HepG2 (cell line): ENCODE data around the gene DAZAP1. TPM values are rescaled to one million over a fixed set of nuclear protein-coding genes. Genes with fewer than 3 reads are reported as not detected.

Experiments used
- ATAC-seq: fragments of 200-7000 bp; cut with Tn5 transposase; 3 replicates; pipeline ENCODE4 v1.9.1; 2020; ENCODE audit warnings: mild to moderate bottlenecking, moderate library complexity
- BruUV-seq: library from RNA; stranded (reverse); fragments of 400-500 nt; replicated peaks from 2 replicates; lab custom pipeline; 2021; lab: Mats Ljungman, UMichigan
- CTCF ChIA-PET: fragments of 300-600 bp; formaldehyde crosslinking; extraction: SDS; loops from one replicate; lab custom pipeline; 2021; ENCODE audit warnings: low total read pairs, inconsistent platforms, low intra/inter-chr PET ratio; lab: Yijun Ruan, JAX
- POLR2A ChIA-PET: fragments of 350-600 bp; sonication (Branson Sonifier 250); formaldehyde crosslinking; loops from one replicate; lab custom pipeline; 2020; ENCODE audit warnings: antibody characterized with exemption, inconsistent platforms; lab: Yijun Ruan, JAX
- DNase-seq: peaks from one replicate; pipeline ENCODE4 v3.0.0-alpha.2; 2015; ENCODE audit warnings: low spot score
- FAIRE-seq: peaks from 3 replicates; lab custom pipeline; 2011; peaks lifted over from hg19 to GRCh38; lab: Jason Lieb, UNC
- H2AFZ ChIP-seq: one replicate; pipeline ENCODE4 v1.6.1; 2011; ENCODE audit warnings: low read length, inconsistent platforms
- H3K27ac ChIP-seq: fragments of 300-600 bp; 3 replicates; pipeline ENCODE4 v1.8.0; 2011; ENCODE audit warnings: mixed run types, mild to moderate bottlenecking, mixed read lengths, low read length, inconsistent platforms; ENCODE audit not compliant: insufficient read depth; ENCODE audit errors: extremely low read length
- H3K27me3 ChIP-seq, 2 experiments: fragments of 200-600 bp in 1 of 2; 2 replicates in 1 of 2; 3 replicates in 1 of 2; pipeline versions ENCODE4 v1.6.0 to v1.8.0; 2011; ENCODE audit warnings: low read length in 2 of 2, mild to moderate bottlenecking in 2 of 2, moderate library complexity in 2 of 2, inconsistent platforms in 1 of 2; ENCODE audit not compliant: insufficient read depth in 2 of 2, control insufficient read depth in 1 of 2
- H3K36me3 ChIP-seq, 2 experiments: fragments of 200-600 bp in 1 of 2; replicated peaks in 1 of 2; 2 replicates in 1 of 2; 3 replicates in 1 of 2; pipeline versions ENCODE4 v1.5.1 to v1.8.0; 2011; ENCODE audit warnings: low read length in 2 of 2, inconsistent platforms in 1 of 2; ENCODE audit not compliant: insufficient read depth in 2 of 2, control insufficient read depth in 1 of 2
- H3K4me1 ChIP-seq: 2 replicates; pipeline ENCODE4 v1.5.1; 2012; ENCODE audit warnings: low read length, inconsistent platforms; ENCODE audit not compliant: insufficient read depth
- H3K4me2 ChIP-seq: 2 replicates; pipeline ENCODE4 v1.6.0; 2011; ENCODE audit warnings: low read depth, low read length, inconsistent platforms
- H3K4me3 ChIP-seq, 3 experiments: fragments of 200-600 bp in 1 of 3; sonication (generic), shearing (Covaris generic) in 1 of 3; replicated peaks in 1 of 3; 2 replicates each; pipeline ENCODE4 v1.5.1; 2011 to 2016; ENCODE audit warnings: low read length in 3 of 3, inconsistent platforms in 2 of 3, low read depth in 2 of 3, mild to moderate bottlenecking in 2 of 3, control low read depth in 1 of 3, mixed read lengths in 1 of 3; ENCODE audit not compliant: insufficient read depth in 1 of 3
- H3K79me2 ChIP-seq: one replicate; pipeline ENCODE4 v1.6.1; 2011; ENCODE audit warnings: low read length, inconsistent platforms; ENCODE audit not compliant: insufficient read depth
- H3K9ac ChIP-seq: 2 replicates; pipeline ENCODE4 v1.6.0; 2011; ENCODE audit warnings: mild to moderate bottlenecking, low read depth, low read length, inconsistent platforms; ENCODE audit not compliant: insufficient read depth
- H3K9me3 ChIP-seq: 2 replicates; pipeline ENCODE4 v1.5.1; 2012; ENCODE audit warnings: mild to moderate bottlenecking, low read length
- H4K20me1 ChIP-seq: 2 replicates; pipeline ENCODE4 v1.6.0; 2011; ENCODE audit warnings: inconsistent platforms, mild to moderate bottlenecking, low read length, moderate library complexity; ENCODE audit not compliant: insufficient read depth
- AGO1 ChIP-seq: fragments of 200-400 bp; formaldehyde crosslinking; IDR thresholded peaks from 2 replicates; pipeline ENCODE4 v1.6.1; 2017; ENCODE audit warnings: mild to moderate bottlenecking, low read depth, low read length, moderate library complexity; ENCODE audit not compliant: poor library complexity, severe bottlenecking
- IKZF4 ChIP-seq: sonication (generic); formaldehyde crosslinking; IDR thresholded peaks from 2 replicates; pipeline ENCODE4 v1.5.1; 2020; ENCODE audit warnings: borderline replicate concordance, mild to moderate bottlenecking, low read depth, missing genetic modification reagents; ENCODE audit errors: not compliant biosample characterization
- RCOR2 ChIP-seq: IDR thresholded peaks from 2 replicates; pipeline ENCODE4 v1.6.1; 2016; ENCODE audit warnings: missing biosample characterization, missing genetic modification reagents
- U2AF2 ChIP-seq: fragments of 200-400 bp; formaldehyde crosslinking; IDR thresholded peaks from 2 replicates; pipeline ENCODE4 v1.6.1; 2017; ENCODE audit warnings: low read depth, mild to moderate bottlenecking, low read length
- ZNF432 ChIP-seq: sonication (generic); formaldehyde crosslinking; IDR thresholded peaks from 2 replicates; pipeline ENCODE4 v1.5.0; 2020; ENCODE audit warnings: missing genetic modification reagents, mild to moderate bottlenecking, borderline replicate concordance
- ZNF678 ChIP-seq: sonication (generic); formaldehyde crosslinking; IDR thresholded peaks from 2 replicates; pipeline ENCODE4 v1.4.0; 2020; ENCODE audit warnings: mild to moderate bottlenecking, missing genetic modification reagents
- ZNF790 ChIP-seq: sonication (generic); formaldehyde crosslinking; IDR thresholded peaks from 2 replicates; pipeline ENCODE4 v1.8.0; 2022; ENCODE audit warnings: missing genetic modification reagents, mild to moderate bottlenecking, borderline replicate concordance
- ZSCAN20 ChIP-seq: sonication (generic); formaldehyde crosslinking; IDR thresholded peaks from 2 replicates; pipeline ENCODE4 v1.4.0; 2020; ENCODE audit warnings: missing genetic modification reagents, mild to moderate bottlenecking, borderline replicate concordance
- WGBS: methylation state at CpG from one replicate; pipeline ENCODE4 v1.1.6; 2017; ENCODE audit warnings: low lambda C conversion rate; 5-methylcytosine and 5-hydroxymethylcytosine counted together
- in situ Hi-C: cut with HindIII; loops from 2 replicates; pipeline ENCODE4 v1.10.0; 2017; ENCODE audit warnings: low pct_unique_long_range_greater_than_20kb; ENCODE audit not compliant: extremely low pct_ligation_motif_present
- intact Hi-C: fragments of 100-400 bp; cut with micrococcal nuclease; formaldehyde crosslinking; loops from one replicate; pipeline ENCODE4 v1.10.0; 2022; ENCODE audit not compliant: unreplicated experiment
- polyA plus RNA-seq, 8 experiments: library from polyadenylated mRNA; depleted of rRNA in 3 of 8; stranded (reverse) in 7 of 8; unstranded in 1 of 8; fragments of >200 nt; fragmentation: Illumina TruSeq in 4 of 8; extraction: Trizol in 4 of 8; gene quantifications; 2 replicates each; pipeline versions ENCODE4 v1.2.1 to v1.2.3, GENCODE V29; 2011 to 2016; ENCODE audit warnings: low read depth in 4 of 8, missing spikeins in 1 of 8, mixed read lengths in 1 of 8; ENCODE audit not compliant: insufficient read depth in 1 of 8
- total RNA-seq, 5 experiments: library from RNA; depleted of rRNA; stranded (reverse); fragments of >200 nt; fragmentation: Illumina TruSeq; extraction: Trizol; gene quantifications; 2 replicates each; pipeline ENCODE4 v1.2.3, GENCODE V29; 2016; ENCODE audit warnings: low read depth in 1 of 5
- TF ChIP-seq, protein P1 (sequence below): sonication (generic); formaldehyde crosslinking; IDR thresholded peaks from 2 replicates; pipeline ENCODE4 v1.4.0; 2020; ENCODE audit warnings: low read depth, missing genetic modification reagents
- TF ChIP-seq, protein P2 (sequence below): IDR thresholded peaks from 2 replicates; pipeline ENCODE4 v1.6.1; 2016; ENCODE audit warnings: control low read depth
- TF ChIP-seq, protein P3 (sequence below): sonication (generic); formaldehyde crosslinking; IDR thresholded peaks from 2 replicates; pipeline ENCODE4 v1.9.0; 2021; ENCODE audit warnings: missing genetic modification reagents, borderline replicate concordance

Gene DAZAP1
- total and polyA plus RNA-seq, 2 of the 13 experiments (the other 11 are each of a cell fraction or from before 2014, with no cell fraction given): 63.3 to 79.2 TPM

DNA sequence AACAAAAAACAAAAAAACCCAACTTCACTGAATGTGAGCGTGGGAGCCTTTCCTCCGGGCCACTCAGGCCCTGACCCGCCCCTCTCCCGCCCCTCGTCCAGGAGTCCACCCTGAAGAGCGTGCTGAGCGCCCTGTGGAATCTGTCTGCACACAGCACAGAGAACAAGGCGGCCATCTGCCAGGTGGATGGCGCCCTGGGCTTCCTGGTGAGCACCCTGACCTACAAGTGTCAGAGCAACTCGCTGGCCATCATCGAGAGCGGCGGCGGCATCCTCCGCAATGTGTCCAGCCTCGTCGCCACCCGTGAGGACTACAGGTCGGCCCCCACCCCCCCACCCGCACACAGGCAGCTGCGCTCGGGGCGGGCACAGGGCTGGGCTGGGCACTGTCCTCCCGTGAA lies 54.5 kb downstream of the DAZAP1 start (continued):
- TF ChIP-seq ZNF790 (CRISPR knock-in tag): no peak
- TF ChIP-seq U2AF2: no peak
- TF ChIP-seq, protein P1, sequence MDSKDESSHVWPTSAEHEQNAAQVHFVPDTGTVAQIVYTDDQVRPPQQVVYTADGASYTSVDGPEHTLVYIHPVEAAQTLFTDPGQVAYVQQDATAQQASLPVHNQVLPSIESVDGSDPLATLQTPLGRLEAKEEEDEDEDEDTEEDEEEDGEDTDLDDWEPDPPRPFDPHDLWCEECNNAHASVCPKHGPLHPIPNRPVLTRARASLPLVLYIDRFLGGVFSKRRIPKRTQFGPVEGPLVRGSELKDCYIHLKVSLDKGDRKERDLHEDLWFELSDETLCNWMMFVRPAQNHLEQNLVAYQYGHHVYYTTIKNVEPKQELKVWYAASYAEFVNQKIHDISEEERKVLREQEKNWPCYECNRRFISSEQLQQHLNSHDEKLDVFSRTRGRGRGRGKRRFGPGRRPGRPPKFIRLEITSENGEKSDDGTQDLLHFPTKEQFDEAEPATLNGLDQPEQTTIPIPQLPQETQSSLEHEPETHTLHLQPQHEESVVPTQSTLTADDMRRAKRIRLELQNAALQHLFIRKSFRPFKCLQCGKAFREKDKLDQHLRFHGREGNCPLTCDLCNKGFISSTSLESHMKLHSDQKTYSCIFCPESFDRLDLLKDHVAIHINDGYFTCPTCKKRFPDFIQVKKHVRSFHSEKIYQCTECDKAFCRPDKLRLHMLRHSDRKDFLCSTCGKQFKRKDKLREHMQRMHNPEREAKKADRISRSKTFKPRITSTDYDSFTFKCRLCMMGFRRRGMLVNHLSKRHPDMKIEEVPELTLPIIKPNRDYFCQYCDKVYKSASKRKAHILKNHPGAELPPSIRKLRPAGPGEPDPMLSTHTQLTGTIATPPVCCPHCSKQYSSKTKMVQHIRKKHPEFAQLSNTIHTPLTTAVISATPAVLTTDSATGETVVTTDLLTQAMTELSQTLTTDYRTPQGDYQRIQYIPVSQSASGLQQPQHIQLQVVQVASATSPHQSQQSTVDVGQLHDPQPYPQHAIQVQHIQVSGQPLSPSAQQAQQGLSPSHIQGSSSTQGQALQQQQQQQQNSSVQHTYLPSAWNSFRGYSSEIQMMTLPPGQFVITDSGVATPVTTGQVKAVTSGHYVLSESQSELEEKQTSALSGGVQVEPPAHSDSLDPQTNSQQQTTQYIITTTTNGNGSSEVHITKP (CRISPR knock-in tag): no peak
- TF ChIP-seq ZSCAN20 (CRISPR knock-in tag): no peak
- no peak for TF ChIP-seq RCOR2 (CRISPR knock-in tag)
- no peak for TF ChIP-seq IKZF4
- no peak for TF ChIP-seq AGO1

DNA sequence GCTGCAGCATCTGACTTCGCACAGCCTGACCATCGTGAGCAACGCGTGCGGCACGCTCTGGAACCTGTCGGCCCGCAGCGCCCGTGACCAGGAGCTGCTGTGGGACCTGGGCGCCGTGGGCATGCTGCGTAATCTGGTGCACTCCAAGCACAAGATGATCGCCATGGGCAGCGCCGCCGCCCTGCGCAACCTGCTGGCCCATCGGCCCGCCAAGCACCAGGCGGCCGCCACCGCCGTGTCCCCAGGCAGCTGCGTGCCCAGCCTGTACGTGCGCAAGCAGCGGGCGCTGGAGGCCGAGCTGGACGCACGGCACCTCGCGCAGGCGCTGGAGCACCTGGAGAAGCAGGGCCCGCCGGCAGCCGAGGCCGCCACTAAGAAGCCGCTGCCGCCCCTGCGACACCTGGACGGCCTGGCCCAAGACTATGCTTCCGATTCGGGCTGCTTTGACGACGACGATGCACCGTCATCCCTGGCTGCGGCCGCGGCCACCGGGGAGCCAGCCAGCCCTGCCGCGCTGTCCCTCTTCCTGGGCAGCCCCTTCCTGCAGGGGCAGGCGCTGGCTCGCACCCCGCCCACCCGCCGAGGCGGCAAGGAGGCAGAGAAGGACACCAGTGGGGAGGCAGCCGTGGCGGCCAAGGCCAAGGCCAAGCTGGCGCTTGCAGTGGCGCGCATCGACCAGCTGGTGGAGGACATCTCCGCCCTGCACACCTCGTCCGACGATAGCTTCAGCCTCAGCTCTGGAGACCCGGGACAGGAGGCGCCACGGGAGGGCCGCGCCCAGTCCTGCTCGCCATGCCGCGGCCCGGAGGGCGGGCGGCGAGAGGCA lies 58.0 kb downstream of the DAZAP1 start:
- in situ Hi-C loops: no loop called here
- no TSS peak for BruUV-seq
- Histone ChIP-seq H3K27me3 (no peaks in the 10 kb centered on the region), H3K4me1 (peaks cover 18% of the 10 kb centered on the region; the same call in 1 of the 2 replicates), H3K36me3 (no peaks in the 10 kb centered on the region), H3K27ac (no peak overlapping the region), H4K20me1 (no peaks in the 10 kb centered on the region; the same call in 1 of the 2 replicates), H3K79me2 (no peaks in the 10 kb centered on the region), H2AFZ (no peak overlapping the region), H3K4me2 (no peak overlapping the region), H3K9me3 (no peaks in the 10 kb centered on the region), H3K9ac (no peak overlapping the region), H3K4me3 (no peak overlapping the region)
- ATAC-seq (no peak), DNase-seq (no peak), FAIRE-seq (no peak)
- CTCF ChIA-PET: no interaction called here
- POLR2A ChIA-PET: interaction anchor here (0.6 to 1.6 kb wide), 2 partner anchors 12 to 523 kb away, joined by 4 to 5 read pairs; no protein-coding TSS in a partner anchor
- intact Hi-C loops: no loop called here
- 91% methylated on average over 32 of the region's 83 CpGs for WGBS
- TF ChIP-seq, protein P2, sequence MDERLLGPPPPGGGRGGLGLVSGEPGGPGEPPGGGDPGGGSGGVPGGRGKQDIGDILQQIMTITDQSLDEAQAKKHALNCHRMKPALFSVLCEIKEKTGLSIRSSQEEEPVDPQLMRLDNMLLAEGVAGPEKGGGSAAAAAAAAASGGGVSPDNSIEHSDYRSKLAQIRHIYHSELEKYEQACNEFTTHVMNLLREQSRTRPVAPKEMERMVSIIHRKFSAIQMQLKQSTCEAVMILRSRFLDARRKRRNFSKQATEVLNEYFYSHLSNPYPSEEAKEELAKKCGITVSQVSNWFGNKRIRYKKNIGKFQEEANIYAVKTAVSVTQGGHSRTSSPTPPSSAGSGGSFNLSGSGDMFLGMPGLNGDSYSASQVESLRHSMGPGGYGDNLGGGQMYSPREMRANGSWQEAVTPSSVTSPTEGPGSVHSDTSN (CRISPR knock-in tag): no peak
- TF ChIP-seq ZNF432 (CRISPR knock-in tag): no peak
- TF ChIP-seq ZNF678: no peak
- TF ChIP-seq, protein P3, sequence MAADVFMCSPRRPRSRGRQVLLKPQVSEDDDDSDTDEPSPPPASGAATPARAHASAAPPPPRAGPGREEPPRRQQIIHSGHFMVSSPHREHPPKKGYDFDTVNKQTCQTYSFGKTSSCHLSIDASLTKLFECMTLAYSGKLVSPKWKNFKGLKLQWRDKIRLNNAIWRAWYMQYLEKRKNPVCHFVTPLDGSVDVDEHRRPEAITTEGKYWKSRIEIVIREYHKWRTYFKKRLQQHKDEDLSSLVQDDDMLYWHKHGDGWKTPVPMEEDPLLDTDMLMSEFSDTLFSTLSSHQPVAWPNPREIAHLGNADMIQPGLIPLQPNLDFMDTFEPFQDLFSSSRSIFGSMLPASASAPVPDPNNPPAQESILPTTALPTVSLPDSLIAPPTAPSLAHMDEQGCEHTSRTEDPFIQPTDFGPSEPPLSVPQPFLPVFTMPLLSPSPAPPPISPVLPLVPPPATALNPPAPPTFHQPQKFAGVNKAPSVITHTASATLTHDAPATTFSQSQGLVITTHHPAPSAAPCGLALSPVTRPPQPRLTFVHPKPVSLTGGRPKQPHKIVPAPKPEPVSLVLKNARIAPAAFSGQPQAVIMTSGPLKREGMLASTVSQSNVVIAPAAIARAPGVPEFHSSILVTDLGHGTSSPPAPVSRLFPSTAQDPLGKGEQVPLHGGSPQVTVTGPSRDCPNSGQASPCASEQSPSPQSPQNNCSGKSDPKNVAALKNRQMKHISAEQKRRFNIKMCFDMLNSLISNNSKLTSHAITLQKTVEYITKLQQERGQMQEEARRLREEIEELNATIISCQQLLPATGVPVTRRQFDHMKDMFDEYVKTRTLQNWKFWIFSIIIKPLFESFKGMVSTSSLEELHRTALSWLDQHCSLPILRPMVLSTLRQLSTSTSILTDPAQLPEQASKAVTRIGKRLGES: no peak
